ENCODE data around the gene HIP1. TPM values are rescaled to one million over a fixed set of nuclear protein-coding genes. Genes with fewer than 3 reads are reported as not detected.
A peak's percentile ranks its signal among the peaks of the same experiment; 100 is the strongest.

HIP1 gene
- total RNA-seq, 1 donor from 2014 or later: 12.5 TPM

GRCh38 chr7:75646571-75647102 is 92.1 kb downstream of the HIP1 start:
- H3K27ac ChIP-seq (ENCODE audit: low read depth, low read length): no peak overlapping the region
- H3K9me3 ChIP-seq (ENCODE audit: control insufficient read depth in 3 of 3, low read length in 3 of 3): peaks cover 0 to 7% (median 0%) of the 10 kb centered on the region in 3 donors
- peaks cover 8 to 14% (median 12%) of the 10 kb centered on the region in 3 donors for H3K4me1 ChIP-seq (ENCODE audit: control insufficient read depth in 3 of 3, insufficient read depth in 3 of 3, low read length in 3 of 3)
- no peak overlapping the region for H3K4me3 ChIP-seq (ENCODE audit: low read length in 3 of 3)
- H3K36me3 ChIP-seq (ENCODE audit: control insufficient read depth in 3 of 3, insufficient read depth in 3 of 3, low read length in 3 of 3): no peaks in the 10 kb centered on the region
- H3K9ac ChIP-seq (ENCODE audit: low read depth in 1 of 3, low read length in 3 of 3): no peak overlapping the region
- peaks cover 0 to 3% (median 0%) of the 10 kb centered on the region in 3 donors for H3K27me3 ChIP-seq (ENCODE audit: control insufficient read depth in 3 of 3, insufficient read depth in 3 of 3, low read length in 3 of 3)

GRCh38 chr7:75645570-75645969 is 93.2 kb downstream of the HIP1 start:
- Histone ChIP-seq H3K4me3 (ENCODE audit: low read length in 3 of 3) (no peak overlapping the region), H3K27me3 (ENCODE audit: control insufficient read depth in 3 of 3, insufficient read depth in 3 of 3, low read length in 3 of 3) (peaks cover 0 to 3% (median 0%) of the 10 kb centered on the region in 3 donors), H3K4me1 (ENCODE audit: control insufficient read depth in 3 of 3, insufficient read depth in 3 of 3, low read length in 3 of 3) (peaks cover 4 to 14% (median 8%) of the 10 kb centered on the region in 3 donors), H3K9ac (ENCODE audit: low read depth in 1 of 3, low read length in 3 of 3) (no peak overlapping the region), H3K27ac (ENCODE audit: low read depth, low read length) (no peak overlapping the region), H3K9me3 (ENCODE audit: control insufficient read depth in 3 of 3, low read length in 3 of 3) (peaks cover 0 to 7% (median 0%) of the 10 kb centered on the region in 3 donors), H3K36me3 (ENCODE audit: control insufficient read depth in 3 of 3, insufficient read depth in 3 of 3, low read length in 3 of 3) (no peaks in the 10 kb centered on the region)

GRCh38 chr7:75644589-75644988 is 94.2 kb downstream of the HIP1 start:
- no peak overlapping the region for H3K4me3 ChIP-seq (ENCODE audit: low read length in 3 of 3)
- H3K4me1 ChIP-seq (ENCODE audit: control insufficient read depth in 3 of 3, insufficient read depth in 3 of 3, low read length in 3 of 3): peaks cover 6 to 8% (median 7%) of the 10 kb centered on the region in 3 donors
- no peak overlapping the region for H3K27ac ChIP-seq (ENCODE audit: low read depth, low read length)
- H3K9ac ChIP-seq (ENCODE audit: low read depth in 1 of 3, low read length in 3 of 3): no peak overlapping the region
- peaks cover 0 to 3% (median 0%) of the 10 kb centered on the region in 3 donors for H3K27me3 ChIP-seq (ENCODE audit: control insufficient read depth in 3 of 3, insufficient read depth in 3 of 3, low read length in 3 of 3)
- H3K9me3 ChIP-seq (ENCODE audit: control insufficient read depth in 3 of 3, low read length in 3 of 3): peaks cover 0 to 7% (median 0%) of the 10 kb centered on the region in 3 donors
- no peaks in the 10 kb centered on the region for H3K36me3 ChIP-seq (ENCODE audit: control insufficient read depth in 3 of 3, insufficient read depth in 3 of 3, low read length in 3 of 3)

DNA sequence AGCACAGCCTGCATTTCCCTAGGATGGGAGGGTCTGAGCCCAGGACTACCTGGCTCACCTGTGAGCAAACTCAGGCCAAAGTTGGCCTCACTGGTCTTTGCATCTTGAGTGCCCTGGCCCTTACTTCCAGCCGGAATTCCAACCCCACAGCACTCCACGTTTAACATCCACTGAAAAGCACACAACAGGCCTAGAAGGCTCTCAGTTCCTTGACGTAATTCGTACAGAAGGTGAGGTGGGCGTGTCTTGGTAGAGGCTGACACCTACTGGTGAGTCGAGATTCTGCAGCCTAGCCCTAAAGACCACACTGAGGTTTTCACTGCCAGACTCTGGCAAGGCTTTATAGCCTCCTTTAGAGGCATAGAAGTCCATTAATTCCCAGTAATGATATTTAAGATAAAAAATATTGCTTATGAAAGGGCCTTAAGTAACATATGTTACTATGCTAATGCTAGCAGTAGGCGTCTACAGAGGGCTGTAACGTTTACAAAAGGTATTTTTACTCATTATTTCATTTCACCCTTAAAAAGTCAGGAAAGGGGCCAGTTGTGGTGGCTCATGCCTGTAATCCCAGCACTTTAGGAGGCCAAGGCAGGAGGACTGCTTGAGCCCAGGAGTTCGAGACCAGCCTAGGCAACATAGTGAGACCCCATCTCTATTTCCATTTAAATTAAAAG is 95.8 kb downstream of the HIP1 start:
- no peaks in the 10 kb centered on the region for H3K36me3 ChIP-seq (ENCODE audit: control insufficient read depth in 3 of 3, insufficient read depth in 3 of 3, low read length in 3 of 3)
- H3K4me3 ChIP-seq (ENCODE audit: low read length in 3 of 3): no peak overlapping the region
- peaks cover 0 to 7% (median 0%) of the 10 kb centered on the region in 3 donors for H3K9me3 ChIP-seq (ENCODE audit: control insufficient read depth in 3 of 3, low read length in 3 of 3)
- H3K4me1 ChIP-seq (ENCODE audit: control insufficient read depth in 3 of 3, insufficient read depth in 3 of 3, low read length in 3 of 3): peaks cover 8 to 16% (median 12%) of the 10 kb centered on the region in 3 donors
- peaks cover 0 to 3% (median 0%) of the 10 kb centered on the region in 3 donors for H3K27me3 ChIP-seq (ENCODE audit: control insufficient read depth in 3 of 3, insufficient read depth in 3 of 3, low read length in 3 of 3)
- H3K27ac ChIP-seq (ENCODE audit: low read depth, low read length): no peak overlapping the region
- H3K9ac ChIP-seq (ENCODE audit: low read depth in 1 of 3, low read length in 3 of 3): no peak overlapping the region

GRCh38 chr7:75640201-75640600 is 98.5 kb downstream of the HIP1 start:
- Histone ChIP-seq H3K9me3 (ENCODE audit: control insufficient read depth in 3 of 3, low read length in 3 of 3) (peaks cover 0 to 7% (median 0%) of the 10 kb centered on the region in 3 donors), H3K36me3 (ENCODE audit: control insufficient read depth in 3 of 3, insufficient read depth in 3 of 3, low read length in 3 of 3) (no peaks in the 10 kb centered on the region), H3K27me3 (ENCODE audit: control insufficient read depth in 3 of 3, insufficient read depth in 3 of 3, low read length in 3 of 3) (peaks cover 0 to 3% (median 0%) of the 10 kb centered on the region in 3 donors), H3K4me1 (ENCODE audit: control insufficient read depth in 3 of 3, insufficient read depth in 3 of 3, low read length in 3 of 3) (peaks cover 10 to 18% (median 12%) of the 10 kb centered on the region in 3 donors), H3K27ac (ENCODE audit: low read depth, low read length) (peak overlapping the region; percentile 40), H3K9ac (ENCODE audit: low read depth in 1 of 3, low read length in 3 of 3) (no peak overlapping the region), H3K4me3 (ENCODE audit: low read length in 3 of 3) (no peak overlapping the region)

DNA sequence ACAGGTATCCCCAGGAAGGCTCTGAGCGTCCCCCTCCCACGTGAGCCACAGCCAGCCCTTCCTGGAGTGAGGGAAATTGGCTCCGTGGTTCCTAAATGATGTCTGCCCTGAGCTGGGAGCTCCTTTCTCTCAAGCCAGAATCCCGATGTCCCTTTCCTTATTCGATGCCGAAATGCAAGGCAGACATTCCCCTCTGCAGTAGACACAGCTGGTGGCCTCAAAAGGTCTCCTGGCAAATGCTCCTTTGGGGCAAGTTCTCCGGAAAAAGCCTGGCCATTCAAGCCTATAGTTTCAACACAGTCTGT is 98.9 kb downstream of the HIP1 start:
- H3K9ac ChIP-seq (ENCODE audit: low read depth in 1 of 3, low read length in 3 of 3): peak overlapping the region; percentile 35 to 65 (median 60)

GRCh38 chr7:75639071-75639885 is 99.5 kb downstream of the HIP1 start:
- Histone ChIP-seq H3K27me3 (ENCODE audit: control insufficient read depth in 3 of 3, insufficient read depth in 3 of 3, low read length in 3 of 3) (peaks cover 0 to 3% (median 0%) of the 10 kb centered on the region in 3 donors), H3K4me3 (ENCODE audit: low read length in 3 of 3) (peak overlapping the region; percentile 63 to 72 (median 71)), H3K27ac (ENCODE audit: low read depth, low read length) (peak overlapping the region; percentile 40), H3K9ac (ENCODE audit: low read depth in 1 of 3, low read length in 3 of 3) (peak overlapping the region; percentile 35 to 65 (median 60)), H3K9me3 (ENCODE audit: control insufficient read depth in 3 of 3, low read length in 3 of 3) (peaks cover 0 to 7% (median 0%) of the 10 kb centered on the region in 3 donors), H3K4me1 (ENCODE audit: control insufficient read depth in 3 of 3, insufficient read depth in 3 of 3, low read length in 3 of 3) (peaks cover 10 to 18% (median 12%) of the 10 kb centered on the region in 3 donors), H3K36me3 (ENCODE audit: control insufficient read depth in 3 of 3, insufficient read depth in 3 of 3, low read length in 3 of 3) (no peaks in the 10 kb centered on the region)

More for the DNA sequence above, 98.9 kb downstream of the HIP1 start:
- H3K27ac ChIP-seq (ENCODE audit: low read depth, low read length): peak overlapping the region; percentile 40
- peaks cover 0 to 3% (median 0%) of the 10 kb centered on the region in 3 donors for H3K27me3 ChIP-seq (ENCODE audit: control insufficient read depth in 3 of 3, insufficient read depth in 3 of 3, low read length in 3 of 3)
- H3K4me1 ChIP-seq (ENCODE audit: control insufficient read depth in 3 of 3, insufficient read depth in 3 of 3, low read length in 3 of 3): peaks cover 10 to 18% (median 12%) of the 10 kb centered on the region in 3 donors
- peak overlapping the region; percentile 54 to 71 (median 70) for H3K4me3 ChIP-seq (ENCODE audit: low read length in 3 of 3)
- H3K36me3 ChIP-seq (ENCODE audit: control insufficient read depth in 3 of 3, insufficient read depth in 3 of 3, low read length in 3 of 3): no peaks in the 10 kb centered on the region
- peaks cover 0 to 7% (median 0%) of the 10 kb centered on the region in 3 donors for H3K9me3 ChIP-seq (ENCODE audit: control insufficient read depth in 3 of 3, low read length in 3 of 3)

GRCh38 chr7:75638594-75639070 is 100.1 kb downstream of the HIP1 start:
- no peak overlapping the region for H3K27ac ChIP-seq (ENCODE audit: low read depth, low read length)
- peaks cover 10 to 18% (median 12%) of the 10 kb centered on the region in 3 donors for H3K4me1 ChIP-seq (ENCODE audit: control insufficient read depth in 3 of 3, insufficient read depth in 3 of 3, low read length in 3 of 3)
- H3K9ac ChIP-seq (ENCODE audit: low read depth in 1 of 3, low read length in 3 of 3): peak overlapping the region in 2 of 3 donors; percentile 45 to 51
- peak overlapping the region; percentile 63 to 72 (median 69) for H3K4me3 ChIP-seq (ENCODE audit: low read length in 3 of 3)
- no peaks in the 10 kb centered on the region for H3K36me3 ChIP-seq (ENCODE audit: control insufficient read depth in 3 of 3, insufficient read depth in 3 of 3, low read length in 3 of 3)
- H3K27me3 ChIP-seq (ENCODE audit: control insufficient read depth in 3 of 3, insufficient read depth in 3 of 3, low read length in 3 of 3): peaks cover 0 to 3% (median 0%) of the 10 kb centered on the region in 3 donors
- H3K9me3 ChIP-seq (ENCODE audit: control insufficient read depth in 3 of 3, low read length in 3 of 3): peaks cover 0 to 7% (median 0%) of the 10 kb centered on the region in 3 donors

DNA sequence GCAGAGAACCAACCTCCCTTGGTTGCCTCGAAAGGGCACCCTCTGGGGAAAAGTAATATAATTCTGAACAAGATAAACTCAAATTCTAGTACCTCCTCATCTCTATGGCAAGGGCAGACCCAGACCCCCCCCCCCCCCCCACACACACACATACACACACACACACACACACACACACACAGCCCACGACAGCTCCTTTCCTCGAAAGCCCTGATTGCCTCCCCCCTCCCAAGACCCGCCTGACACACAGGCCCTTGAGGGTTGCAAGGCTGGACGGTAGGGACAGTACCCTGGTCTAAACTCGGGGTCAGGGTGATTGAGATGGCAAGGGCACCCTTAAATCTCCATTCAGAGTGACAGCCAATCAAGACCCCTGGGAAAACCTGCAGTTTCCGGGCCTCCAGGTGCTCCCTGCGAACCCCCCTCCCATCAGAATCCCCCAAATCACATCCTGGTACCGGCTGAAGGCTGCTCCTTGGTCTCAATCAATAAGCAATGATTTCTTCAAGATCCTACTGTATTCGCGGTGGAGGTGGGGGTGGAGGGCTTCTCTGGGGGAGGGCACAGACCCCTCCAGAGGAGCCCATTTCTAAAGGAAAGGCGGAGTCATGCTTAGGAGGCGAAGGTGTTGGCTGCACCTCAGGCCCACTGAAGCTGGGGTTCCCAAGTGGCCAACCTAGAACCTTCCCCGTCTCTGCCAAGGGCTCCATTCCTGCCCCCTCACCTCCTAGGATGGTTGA is 100.7 kb downstream of the HIP1 start:
- Histone ChIP-seq H3K27me3 (ENCODE audit: control insufficient read depth in 3 of 3, insufficient read depth in 3 of 3, low read length in 3 of 3) (peaks cover 0 to 3% (median 0%) of the 10 kb centered on the region in 3 donors), H3K4me3 (ENCODE audit: low read length in 3 of 3) (peak overlapping the region; percentile 63 to 72 (median 69)), H3K9ac (ENCODE audit: low read depth in 1 of 3, low read length in 3 of 3) (peak overlapping the region in 2 of 3 donors; percentile 45 to 51), H3K9me3 (ENCODE audit: control insufficient read depth in 3 of 3, low read length in 3 of 3) (peaks cover 0 to 4% (median 0%) of the 10 kb centered on the region in 3 donors), H3K4me1 (ENCODE audit: control insufficient read depth in 3 of 3, insufficient read depth in 3 of 3, low read length in 3 of 3) (peaks cover 10 to 18% (median 12%) of the 10 kb centered on the region in 3 donors), H3K36me3 (ENCODE audit: control insufficient read depth in 3 of 3, insufficient read depth in 3 of 3, low read length in 3 of 3) (no peaks in the 10 kb centered on the region), H3K27ac (ENCODE audit: low read depth, low read length) (no peak overlapping the region)

Data from skeletal muscle tissue (tissue), 4 donors.